Smooth muscle cell of the umbilical artery (primary cell): ENCODE measurements around the gene SAA4. TPM values are rescaled to one million over a fixed set of nuclear protein-coding genes. Genes with fewer than 3 reads are reported as not detected.

Source experiments
- total RNA-seq: library from RNA; depleted of rRNA; stranded (reverse); fragments of >200 nt; gene quantifications from 2 replicates; pipeline ENCODE4 v1.2.3, GENCODE V29; 2014

Gene SAA4
- total RNA-seq, result not detected in 2 replicates

GRCh38 chr11:18236664-18237356, at the start of gene SAA4:
Gene SAA4, minus strand, starts transcription at chr11:18236802. Its CDS starts 876 bp downstream, at chr11:18235926.

GRCh38 chr11:18265949-18266348, 29.3 kb upstream of the SAA4 start, which contains the start of gene SAA1:
Gene SAA1, plus strand, starts transcription at chr11:18266264. Its CDS starts 624 bp downstream, at chr11:18266888.

GRCh38 chr11:18248561-18248960, 12.0 kb upstream of the SAA4 start, which contains the start of gene SAA2:
Gene SAA2, minus strand, starts transcription at chr11:18248668. Its CDS starts 657 bp downstream, at chr11:18248011.

Other genes with a start within 250 kb of the SAA4 start
- gene SERGEF, start 223.8 kb downstream of the SAA4 start, total RNA-seq, result 15.3 and 25.2 TPM in 2 replicates
- gene TPH1, start 190.5 kb downstream of the SAA4 start, total RNA-seq, result 0.05 TPM in 1 of 2 replicates, not detected in the other
- gene SAAL1, start 130.7 kb downstream of the SAA4 start, total RNA-seq, result 10.4 and 13.3 TPM in 2 replicates
- gene MRGPRX3, start 104.2 kb downstream of the SAA4 start, total RNA-seq, result not detected in 2 replicates
- not detected in 2 replicates for gene MRGPRX4, start 64.0 kb downstream of the SAA4 start, total RNA-seq
- gene SAA2, start 11.9 kb upstream of the SAA4 start, total RNA-seq, result 0.30 TPM in 1 of 2 replicates, not detected in the other
- gene SAA1, start 29.5 kb upstream of the SAA4 start, total RNA-seq, result not detected in 2 replicates
- 50.6 and 65.3 TPM in 2 replicates for gene HPS5, start 85.3 kb upstream of the SAA4 start, total RNA-seq
- gene GTF2H1, start 85.8 kb upstream of the SAA4 start, total RNA-seq, result 78.1 and 81.1 TPM in 2 replicates
- gene LDHA, start 157.8 kb upstream of the SAA4 start, total RNA-seq, result 947 and 1,219 TPM in 2 replicates
- not detected in 2 replicates for gene LDHC, start 175.5 kb upstream of the SAA4 start, total RNA-seq
- not detected in 2 replicates for gene LDHAL6A, start 219.1 kb upstream of the SAA4 start, total RNA-seq